Measurements from ENCODE around the gene ADK.

DNA sequence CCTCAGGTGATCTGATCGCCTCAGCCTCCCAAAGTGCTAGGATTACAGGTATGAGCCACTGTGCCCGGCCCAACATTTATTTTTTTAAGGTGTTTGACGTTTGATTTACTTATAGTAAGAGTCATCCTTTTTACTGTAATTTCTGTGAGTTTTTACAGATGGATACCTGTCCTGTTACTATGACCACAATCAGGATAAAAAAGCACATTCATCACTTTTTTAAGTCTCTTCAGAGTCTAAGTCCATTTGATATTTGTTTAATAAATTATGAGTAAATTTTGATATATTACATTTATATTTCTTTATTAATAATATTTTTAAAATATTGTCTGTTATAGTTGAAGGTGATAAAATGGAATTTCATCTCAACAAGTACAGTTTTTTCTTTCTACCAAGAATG, 374.9 kb downstream of the ADK start:
- TF ChIP-seq CTCF (IDR thresholded peaks at IDR 0.05; ENCODE audit: poor library complexity) (no peak), EZH2 (IDR thresholded peaks at IDR 0.05; ENCODE audit: borderline replicate concordance) (no peak)
